ENCODE data around the gene CHRM5.

The CHRM5 gene

GRCh38 chr15:33968224-33968623 is at the start of gene CHRM5:
Gene CHRM5 (plus strand): TSS chr15:33968497. CDS start chr15:34062718, 94,221 bp downstream.
- DNase-seq (ENCODE audit: low spot score): no peak

GRCh38 chr15:33923446-33923845 is 44.9 kb upstream of the CHRM5 start:
- DNase-seq (ENCODE audit: low spot score): no peak

GRCh38 chr15:33926260-33926659 is 42.0 kb upstream of the CHRM5 start:
- no peak for DNase-seq (ENCODE audit: low spot score)

GRCh38 chr15:33932734-33933133 is 35.6 kb upstream of the CHRM5 start:
- no peak for DNase-seq (ENCODE audit: low spot score)

GRCh38 chr15:33934396-33934795 is 33.9 kb upstream of the CHRM5 start:
- DNase-seq (ENCODE audit: low spot score): no peak

- DNase-seq (ENCODE audit: low spot score): peak; percentile 45
Measured at GRCh38 chr15:33934921-33935320, 33.4 kb upstream of the CHRM5 start.

GRCh38 chr15:33941279-33942063 is 26.8 kb upstream of the CHRM5 start:
- DNase-seq (ENCODE audit: low spot score): no peak

GRCh38 chr15:33946152-33946551 is 22.1 kb upstream of the CHRM5 start:
- no peak for DNase-seq (ENCODE audit: low spot score)

- no peak for DNase-seq (ENCODE audit: low spot score)
Measured at GRCh38 chr15:33955945-33956344, 12.4 kb upstream of the CHRM5 start.

GRCh38 chr15:33956397-33956796 is 11.9 kb upstream of the CHRM5 start:
- DNase-seq (ENCODE audit: low spot score): no peak

- DNase-seq (ENCODE audit: low spot score): no peak
Measured at GRCh38 chr15:33959844-33960548, 8.3 kb upstream of the CHRM5 start.

- no peak for DNase-seq (ENCODE audit: low spot score)
Measured at GRCh38 chr15:33960549-33960935, 7.8 kb upstream of the CHRM5 start.

- peak; percentile 43 for DNase-seq (ENCODE audit: low spot score)
Measured at GRCh38 chr15:33963831-33964664, 4.2 kb upstream of the CHRM5 start.

- no peak for DNase-seq (ENCODE audit: low spot score)
Measured at GRCh38 chr15:33964665-33965040, 3.6 kb upstream of the CHRM5 start.

GRCh38 chr15:33968821-33969220 is 524 bp downstream of the CHRM5 start:
- DNase-seq (ENCODE audit: low spot score): no peak

- DNase-seq (ENCODE audit: low spot score): no peak
Measured at GRCh38 chr15:33971811-33972210, 3.5 kb downstream of the CHRM5 start.

- no peak for DNase-seq (ENCODE audit: low spot score)
Measured at GRCh38 chr15:33975022-33975565, 6.8 kb downstream of the CHRM5 start.

GRCh38 chr15:33980159-33980558 is 11.9 kb downstream of the CHRM5 start:
- DNase-seq (ENCODE audit: low spot score): no peak

- no peak for DNase-seq (ENCODE audit: low spot score)
Measured at GRCh38 chr15:33982516-33982915, 14.2 kb downstream of the CHRM5 start.

GRCh38 chr15:33985287-33985686 is 17.0 kb downstream of the CHRM5 start:
- DNase-seq (ENCODE audit: low spot score): peak; percentile 71

GRCh38 chr15:33985751-33986150 is 17.5 kb downstream of the CHRM5 start:
- no peak for DNase-seq (ENCODE audit: low spot score)

- no peak for DNase-seq (ENCODE audit: low spot score)
Measured at GRCh38 chr15:33987444-33987843, 19.1 kb downstream of the CHRM5 start.
